Stimulated activated CD8-positive, alpha-beta memory T cell treated with anti-CD3 and anti-CD28 coated beads, Interleukin-12 subunit alpha, Interleukin-12 subunit beta, amount 100 ng/mL, for 24 hours (primary cell): ENCODE data around the gene IL22RA2.

Experiments used
- DNase-seq: peaks from one replicate; pipeline ENCODE4 v3.0.0-alpha.2; 2020; ENCODE audit errors: extremely low read depth

The IL22RA2 gene

DNA sequence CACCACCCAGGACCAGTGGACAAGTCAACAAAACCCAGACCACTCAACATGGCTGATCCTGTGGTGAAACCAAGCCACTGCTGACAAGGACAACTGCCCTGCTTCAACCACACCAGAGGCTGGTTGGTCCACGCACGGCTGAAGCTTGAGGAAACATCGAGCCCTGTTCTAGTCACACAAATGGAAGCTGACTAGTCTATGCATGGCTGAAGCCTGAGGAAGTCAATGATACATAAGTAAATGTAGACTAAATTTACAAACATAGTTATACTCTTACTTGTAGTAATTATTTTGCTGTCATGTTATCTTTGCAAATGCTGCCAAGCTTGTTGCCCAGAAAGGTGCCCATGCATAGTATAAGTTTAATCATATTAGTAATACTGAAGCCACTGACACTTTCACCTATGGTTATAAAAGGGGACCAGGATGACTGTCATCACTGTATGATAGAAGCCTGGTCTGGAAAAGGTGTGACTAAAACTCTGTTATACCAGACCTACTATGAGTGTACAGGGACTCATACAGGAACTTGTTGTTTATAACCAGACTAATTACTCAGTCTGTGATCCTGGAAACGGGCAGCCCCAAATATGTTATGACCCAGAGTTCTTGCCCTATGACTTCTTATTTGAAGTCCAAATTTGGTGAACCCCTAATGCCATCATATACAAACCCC lies 5.6 kb downstream of the IL22RA2 start:
- no peak for DNase-seq

- no peak for DNase-seq
Observed at GRCh38 chr6:137166247-137167098, 7.0 kb downstream of the IL22RA2 start.

DNA sequence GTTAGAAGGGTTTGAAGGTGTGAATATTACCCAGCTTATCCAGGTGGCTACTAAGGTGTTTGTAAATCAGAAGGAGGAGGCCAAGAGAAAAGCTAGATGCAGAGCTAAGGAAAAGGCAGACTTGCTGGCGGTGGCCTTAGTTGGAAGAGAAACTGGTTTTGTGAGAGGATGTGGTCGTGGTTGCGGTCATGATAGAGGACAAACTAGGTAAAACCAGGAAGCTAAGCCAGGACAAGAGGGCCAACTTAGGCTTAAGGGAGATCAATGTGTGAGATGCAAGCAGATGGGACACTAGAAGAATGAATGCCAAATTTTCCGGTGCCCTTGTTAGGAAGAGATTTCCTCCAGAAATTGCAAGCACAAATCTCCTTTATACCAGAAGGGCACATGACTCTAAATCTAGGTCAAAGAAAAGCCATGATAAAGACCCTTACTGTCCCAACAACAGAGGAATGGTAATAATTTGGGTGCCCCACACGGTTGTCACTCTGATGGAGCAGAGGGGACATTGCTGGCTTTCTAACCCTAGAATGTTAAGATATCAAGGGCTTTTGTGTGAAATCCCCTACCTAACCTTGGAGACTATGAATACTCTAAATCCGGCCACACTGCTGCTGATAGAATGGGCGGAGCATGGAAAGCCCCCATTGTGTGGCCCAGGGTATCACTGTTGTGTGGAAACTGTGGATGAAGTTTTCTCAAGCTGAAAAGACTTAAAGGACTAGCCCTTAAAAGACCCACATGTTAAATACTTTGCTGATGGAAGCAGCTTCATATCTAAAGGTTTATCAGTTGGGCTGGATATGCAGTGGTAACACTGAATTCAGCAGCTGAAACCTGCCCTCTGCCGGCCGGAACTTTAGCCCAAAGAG lies 7.8 kb downstream of the IL22RA2 start:
- DNase-seq = no peak

DNA sequence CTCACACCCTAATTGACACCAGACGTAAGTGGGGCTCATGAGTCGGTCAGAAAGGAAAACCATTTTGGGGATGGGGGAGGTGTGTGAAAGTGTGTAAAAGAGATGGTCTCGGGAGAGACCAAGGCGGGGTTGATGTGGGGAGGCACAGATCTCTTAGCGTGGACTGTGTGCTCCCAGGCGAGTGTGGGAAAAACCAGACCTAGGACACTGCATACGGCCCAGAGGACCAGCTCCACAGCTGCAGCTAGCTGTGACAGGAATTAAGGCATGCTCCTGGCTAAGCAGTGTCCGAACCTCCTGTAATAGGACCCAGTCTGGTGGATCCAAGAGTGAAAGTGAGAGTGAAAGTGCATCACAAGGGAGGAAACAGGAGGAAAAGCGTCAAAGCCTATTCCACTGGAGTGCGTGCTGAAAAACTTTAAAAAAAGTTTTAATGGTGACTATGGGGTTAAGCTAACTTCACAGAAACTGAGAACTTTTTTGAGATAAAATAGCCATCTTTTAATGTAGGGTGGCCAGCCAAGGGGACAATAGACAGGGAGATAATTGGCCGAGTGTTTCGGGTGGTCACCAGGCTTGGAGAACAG lies 9.6 kb downstream of the IL22RA2 start:
- no peak for DNase-seq

- DNase-seq = no peak
Observed at GRCh38 chr6:137162692-137163306, 10.6 kb downstream of the IL22RA2 start.

DNA sequence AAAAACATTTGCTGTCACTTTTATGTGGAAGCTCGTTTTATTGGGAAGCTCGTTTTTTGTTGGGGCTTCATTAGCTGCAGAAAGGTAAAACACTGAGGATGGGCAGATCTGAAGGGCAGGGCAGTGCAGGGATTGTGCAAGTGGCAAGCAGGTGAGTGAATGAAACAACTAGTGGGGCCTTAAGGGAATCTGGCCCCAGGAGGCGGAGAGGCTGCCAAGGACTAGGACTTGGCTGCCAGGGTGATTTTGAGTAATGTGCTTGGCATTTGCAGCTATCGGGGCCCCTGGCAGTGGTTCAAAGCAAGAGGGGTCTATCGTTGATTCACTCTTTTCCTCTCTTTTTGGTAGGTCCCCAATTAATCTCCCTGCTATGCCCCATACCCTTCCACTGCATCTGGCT lies 11.5 kb downstream of the IL22RA2 start:
- no peak for DNase-seq

DNA sequence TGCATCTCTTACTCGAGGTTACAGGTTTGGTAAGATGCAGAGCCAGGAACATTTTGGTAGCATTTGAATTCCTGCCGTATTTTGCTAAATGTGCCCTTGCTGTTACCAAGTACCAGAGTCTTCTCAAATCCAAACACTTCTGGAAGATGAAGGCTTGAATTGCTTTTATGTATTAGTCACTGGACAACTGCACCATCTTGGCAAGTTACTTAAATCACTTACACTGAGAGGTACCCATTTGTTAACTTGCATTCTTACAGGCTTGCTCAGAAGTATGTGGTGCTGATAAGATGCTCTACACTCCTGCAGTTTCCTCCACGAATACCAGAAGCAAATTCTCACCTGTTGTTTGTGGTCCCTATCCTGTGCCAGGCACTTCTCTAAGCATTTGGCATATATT lies 12.7 kb downstream of the IL22RA2 start:
- no peak for DNase-seq

DNA sequence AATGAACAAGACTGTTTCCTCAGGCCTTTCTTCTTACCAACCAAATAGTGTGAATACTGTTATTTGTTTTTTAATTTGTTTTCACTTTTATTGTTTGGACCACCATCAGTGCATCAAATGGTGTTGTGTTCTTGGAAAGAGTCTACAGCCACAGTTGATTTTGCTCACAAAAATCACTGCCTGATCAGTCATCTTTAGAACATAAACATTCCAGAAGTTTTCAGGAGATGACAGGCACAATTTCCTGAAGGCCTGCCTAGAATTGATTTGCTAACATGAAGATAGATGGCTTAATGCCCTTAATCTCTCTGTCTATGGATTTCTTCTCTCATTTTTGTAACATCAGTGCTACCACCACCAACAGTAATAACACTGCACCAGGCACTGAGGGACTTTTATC lies 13.5 kb downstream of the IL22RA2 start:
- DNase-seq = no peak

GRCh38 chr6:137157601-137158000 lies 15.8 kb downstream of the IL22RA2 start:
- no peak for DNase-seq

DNA sequence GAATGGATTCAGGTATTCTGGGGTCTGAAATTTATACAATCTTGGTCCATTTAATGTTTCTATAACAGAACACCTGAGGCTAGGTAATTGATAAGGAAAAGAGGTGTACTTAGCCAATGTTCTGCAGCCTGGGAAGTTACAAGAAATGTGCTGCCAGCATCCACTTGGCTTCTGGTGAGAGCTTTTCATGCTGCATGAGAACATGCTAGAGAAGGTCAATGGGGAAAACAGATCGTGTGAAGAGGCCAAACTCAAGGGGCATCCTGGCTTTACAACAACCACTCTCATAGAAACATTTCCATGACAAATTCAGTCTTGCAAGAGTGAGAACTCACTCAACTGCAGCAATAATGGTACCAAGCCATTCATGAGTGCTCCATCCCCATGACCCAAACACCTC lies 16.8 kb downstream of the IL22RA2 start:
- DNase-seq = no peak

GRCh38 chr6:137155830-137156229 lies 17.6 kb downstream of the IL22RA2 start:
- DNase-seq = no peak

DNA sequence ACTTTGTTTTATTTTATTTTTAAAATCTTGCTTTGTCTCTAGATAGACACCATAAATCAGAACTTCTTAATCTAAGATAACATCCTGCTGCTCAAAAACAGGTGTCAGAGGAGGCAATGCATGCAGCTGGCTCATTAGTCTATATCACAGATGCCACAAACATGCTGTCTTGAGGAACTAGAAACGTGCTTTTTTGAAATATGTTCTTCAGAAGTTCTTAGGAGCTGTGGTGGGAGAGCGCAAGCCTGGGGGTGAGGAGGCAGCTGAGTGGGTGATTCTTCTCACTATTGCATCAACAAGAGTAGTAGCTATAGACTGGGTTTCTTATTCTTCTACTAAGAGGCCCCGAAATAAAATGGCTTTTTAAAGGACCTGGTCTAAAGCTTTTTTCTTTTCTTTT lies 23.4 kb downstream of the IL22RA2 start:
- no peak for DNase-seq

DNA sequence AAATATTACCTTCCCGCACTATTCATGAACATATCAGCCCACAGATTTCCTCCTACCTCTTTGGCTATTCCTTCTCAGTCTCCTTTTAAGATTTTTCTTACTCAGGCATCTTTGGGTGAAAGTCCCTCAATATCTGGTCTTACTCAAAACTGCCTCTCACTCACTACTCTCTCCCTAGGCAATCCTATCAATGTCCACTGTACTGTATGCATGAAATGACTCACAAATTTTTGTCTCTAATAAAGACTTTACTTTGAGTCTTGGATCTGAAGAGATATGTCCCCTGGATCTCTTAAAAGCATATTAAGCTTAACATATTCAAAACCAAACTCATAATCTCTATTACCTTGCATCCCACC lies 24.4 kb downstream of the IL22RA2 start:
- DNase-seq = no peak

- DNase-seq = no peak
Observed at GRCh38 chr6:137148306-137149034, 25.0 kb downstream of the IL22RA2 start.

DNA sequence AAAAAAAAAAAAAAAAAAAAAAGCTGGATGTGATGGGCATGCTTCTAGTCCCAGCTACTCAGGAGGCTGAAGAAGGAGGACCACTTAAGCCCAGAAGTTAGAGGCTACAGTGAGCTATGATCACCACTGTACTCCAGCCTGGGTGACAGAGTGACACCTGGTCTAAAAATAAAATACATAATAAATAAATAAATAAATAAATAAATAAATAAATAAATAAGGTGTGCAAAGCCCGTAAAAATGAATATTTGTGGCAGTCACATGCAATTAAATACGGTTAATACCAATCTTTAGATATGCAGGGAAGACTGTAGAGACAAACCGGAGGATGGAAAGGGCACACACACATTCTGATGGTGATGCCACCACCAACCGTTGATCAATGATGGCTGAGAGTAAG lies 26.2 kb downstream of the IL22RA2 start:
- DNase-seq = no peak

- DNase-seq = no peak
Observed at GRCh38 chr6:137146206-137146605, 27.2 kb downstream of the IL22RA2 start.

- no peak for DNase-seq
Observed at GRCh38 chr6:137145421-137145820, 28.0 kb downstream of the IL22RA2 start.

DNA sequence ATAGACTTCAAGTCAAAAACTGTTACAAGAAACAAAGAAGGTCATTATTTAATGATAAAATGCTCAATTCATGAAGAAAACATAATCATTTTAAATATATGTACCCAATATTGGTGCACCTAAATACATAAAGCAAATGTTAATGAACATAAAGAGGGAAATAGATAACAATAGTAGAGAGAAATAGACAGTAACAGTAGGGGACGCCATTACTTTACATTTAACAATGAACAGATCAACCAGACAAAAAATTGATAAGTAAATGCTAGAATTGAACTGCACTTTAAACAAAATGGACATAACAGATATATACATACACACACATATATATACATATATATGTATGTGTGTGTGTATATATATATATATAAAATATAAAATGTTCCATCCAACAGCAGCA lies 37.4 kb downstream of the IL22RA2 start:
- DNase-seq = no peak

GRCh38 chr6:137134483-137134882 lies 39.0 kb downstream of the IL22RA2 start:
- DNase-seq = no peak

- DNase-seq = no peak
Observed at GRCh38 chr6:137133122-137133521, 40.3 kb downstream of the IL22RA2 start.
